ENCODE results near the gene PPM1N.

Gene PPM1N

GRCh38 chr19:45498411-45499195 is at the start of gene PPM1N:
PPM1N (plus strand) TSS chr19:45498443; CDS start chr19:45498473, 30 bp downstream.
- no peak for DNase-seq

- DNase-seq = no peak
These were observed 49.4 kb upstream of the PPM1N start for GRCh38 chr19:45448887-45449299.

DNA sequence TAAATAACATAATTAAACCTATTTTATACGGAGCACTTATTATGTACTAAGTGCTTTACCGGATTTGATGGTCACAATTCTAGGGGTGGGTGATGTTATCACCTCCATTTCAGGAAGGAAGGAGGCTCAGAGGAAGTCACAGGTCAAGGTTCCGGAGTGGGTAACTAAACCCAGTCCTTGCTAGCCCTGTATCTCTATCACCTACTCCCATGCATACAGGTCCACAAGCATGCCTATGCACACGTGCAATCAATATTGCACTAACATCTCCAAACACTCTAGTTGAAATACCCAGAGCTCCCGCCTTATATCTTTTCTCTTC is 48.3 kb upstream of the PPM1N start:
- no peak for DNase-seq

DNA sequence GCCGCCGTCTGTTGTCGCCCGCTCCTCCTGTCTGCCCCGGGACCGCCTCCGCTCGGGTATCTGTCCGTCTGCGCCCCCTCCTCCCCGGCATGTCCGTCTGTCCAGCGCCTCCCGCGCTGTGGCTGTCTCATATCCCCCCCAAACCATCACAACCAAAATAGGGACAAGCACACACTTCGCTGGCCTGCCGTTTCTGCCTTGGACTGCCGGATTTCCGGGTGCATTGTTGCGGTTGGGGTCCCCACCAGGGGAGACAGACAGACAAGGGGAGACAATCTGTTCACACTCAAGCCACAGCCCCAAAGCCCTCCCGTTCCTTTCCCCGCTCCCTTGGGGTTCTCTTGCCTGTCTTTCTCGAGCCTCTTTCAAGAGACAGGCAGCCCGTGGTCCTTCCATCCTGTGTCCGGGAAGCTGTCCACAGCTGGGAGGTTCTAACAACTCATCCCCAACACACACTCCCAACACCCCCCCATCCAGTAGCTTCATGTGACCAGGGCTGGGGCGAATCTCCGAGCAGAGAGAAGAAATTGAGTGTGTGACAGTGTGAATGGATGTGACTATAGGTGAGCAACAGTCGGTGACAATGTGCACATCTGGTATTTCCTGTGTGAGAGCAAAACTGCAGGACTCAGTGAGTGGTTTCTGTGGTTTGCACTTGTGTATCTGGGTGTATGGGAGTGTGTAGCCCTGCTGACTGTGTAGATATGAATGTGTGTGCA is 47.0 kb upstream of the PPM1N start:
- DNase-seq = no peak

DNA sequence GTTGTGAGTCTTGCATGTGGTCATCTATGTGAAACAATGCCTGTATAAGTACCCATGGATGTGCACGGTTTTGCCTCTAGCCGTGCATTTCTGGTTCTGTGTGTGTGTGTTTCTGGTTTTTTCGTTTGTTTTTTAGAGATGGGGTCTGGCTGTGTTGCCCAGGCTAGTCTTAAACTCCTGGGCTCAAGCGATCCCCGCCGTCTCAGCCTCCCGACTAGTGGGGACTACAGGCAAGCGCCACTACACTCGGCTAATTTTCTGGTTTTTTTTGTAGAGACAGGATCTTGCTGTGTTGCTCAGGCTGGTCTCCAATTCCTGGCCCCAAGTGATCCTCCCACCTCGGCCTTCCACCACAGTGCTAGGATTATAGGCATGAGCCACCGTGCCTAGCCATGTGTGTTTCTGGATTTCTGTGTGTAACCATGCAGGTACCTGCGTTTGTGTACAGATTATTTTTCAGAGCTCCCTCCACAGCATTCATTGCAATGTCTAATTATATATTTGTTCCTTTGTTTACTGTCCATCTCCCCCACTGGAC is 46.3 kb upstream of the PPM1N start:
- DNase-seq = no peak

GRCh38 chr19:45455707-45456499 is 42.3 kb upstream of the PPM1N start:
- DNase-seq = no peak

DNA sequence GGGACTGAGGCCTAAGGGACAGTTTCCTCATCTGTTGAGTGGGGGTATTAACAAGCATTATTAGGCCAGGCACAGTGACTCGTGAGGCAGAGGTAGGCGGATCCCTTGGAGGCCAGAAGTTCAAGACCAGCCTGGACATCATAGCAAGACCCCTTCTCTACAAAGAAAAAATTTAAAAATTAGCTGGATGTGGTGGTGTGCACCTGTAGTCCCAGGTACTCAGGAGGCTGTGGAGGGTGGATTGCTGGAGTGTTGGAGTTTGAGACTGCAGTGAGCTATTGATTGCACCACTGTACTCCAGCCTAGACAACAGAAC is 41.8 kb upstream of the PPM1N start:
- DNase-seq = no peak

GRCh38 chr19:45457776-45458175 is 40.5 kb upstream of the PPM1N start:
- no peak for DNase-seq

DNA sequence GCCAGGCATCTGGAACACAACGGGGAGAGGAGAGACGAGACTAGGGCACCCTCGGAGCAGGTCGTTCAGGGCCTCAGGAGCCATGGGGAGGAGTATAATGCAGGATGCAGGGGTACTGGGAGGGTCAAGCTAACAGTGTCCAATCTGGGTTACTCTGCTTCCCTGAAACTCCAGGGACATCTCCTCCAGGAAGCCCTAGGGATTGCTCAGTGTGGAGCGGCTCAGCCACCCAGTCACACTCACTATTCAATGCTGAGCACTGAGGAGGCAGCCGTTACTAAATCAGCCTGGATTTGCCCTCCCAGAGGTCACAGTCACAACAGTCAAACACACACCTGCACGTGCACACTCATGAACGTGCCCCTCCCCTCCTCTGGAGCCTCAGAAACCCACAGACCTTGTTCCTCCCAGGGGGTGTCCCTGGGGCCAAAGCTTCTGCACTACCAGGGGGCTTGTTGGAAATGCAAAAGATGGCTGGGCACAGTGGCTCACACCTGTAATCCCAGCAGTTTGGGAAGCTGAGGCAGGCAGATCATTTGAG is 37.4 kb upstream of the PPM1N start:
- no peak for DNase-seq

DNA sequence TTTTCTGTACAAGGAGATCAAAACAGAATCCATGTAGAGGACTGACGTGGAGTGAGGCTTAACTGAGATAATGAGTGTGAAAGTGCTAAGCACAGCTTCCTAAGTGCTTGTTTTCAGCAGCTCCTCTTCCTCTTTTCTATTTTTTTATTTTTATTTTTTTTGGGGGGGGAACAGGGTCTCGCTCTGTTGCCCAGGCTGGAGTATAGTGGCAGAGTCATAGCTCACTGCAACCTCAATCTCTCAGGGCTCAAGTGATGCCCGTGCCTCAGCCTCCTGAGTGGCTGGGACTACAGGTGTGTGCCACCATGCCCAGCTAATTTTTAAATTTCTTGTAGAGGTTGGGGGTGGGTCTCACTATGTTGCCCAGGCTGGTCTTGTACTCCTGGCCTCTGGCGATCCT is 36.1 kb upstream of the PPM1N start:
- no peak for DNase-seq

DNA sequence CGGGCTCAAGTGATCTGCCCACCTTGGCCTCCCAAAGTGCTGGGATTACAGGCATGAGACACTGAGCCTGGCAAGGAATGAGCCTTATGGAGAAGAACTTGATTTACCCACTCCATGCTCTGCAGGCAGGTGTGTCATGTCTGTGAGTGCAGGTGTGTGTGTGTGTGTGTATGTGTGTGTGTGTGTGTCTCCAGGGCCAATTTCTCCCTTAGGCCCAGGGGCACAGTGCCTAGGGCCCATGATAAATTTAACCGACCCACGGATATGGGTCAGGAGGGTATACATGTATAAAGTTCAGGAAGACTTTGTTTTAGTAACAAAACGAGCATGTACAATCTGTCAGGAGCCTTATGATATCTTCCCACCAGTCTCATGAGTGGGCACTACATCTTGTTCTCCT is 35.0 kb upstream of the PPM1N start:
- no peak for DNase-seq

GRCh38 chr19:45464274-45464673 is 34.0 kb upstream of the PPM1N start:
- no peak for DNase-seq

- DNase-seq = no peak
These were observed 33.3 kb upstream of the PPM1N start for GRCh38 chr19:45464852-45465441.

- DNase-seq = no peak
These were observed 31.2 kb upstream of the PPM1N start for GRCh38 chr19:45467115-45467455.

DNA sequence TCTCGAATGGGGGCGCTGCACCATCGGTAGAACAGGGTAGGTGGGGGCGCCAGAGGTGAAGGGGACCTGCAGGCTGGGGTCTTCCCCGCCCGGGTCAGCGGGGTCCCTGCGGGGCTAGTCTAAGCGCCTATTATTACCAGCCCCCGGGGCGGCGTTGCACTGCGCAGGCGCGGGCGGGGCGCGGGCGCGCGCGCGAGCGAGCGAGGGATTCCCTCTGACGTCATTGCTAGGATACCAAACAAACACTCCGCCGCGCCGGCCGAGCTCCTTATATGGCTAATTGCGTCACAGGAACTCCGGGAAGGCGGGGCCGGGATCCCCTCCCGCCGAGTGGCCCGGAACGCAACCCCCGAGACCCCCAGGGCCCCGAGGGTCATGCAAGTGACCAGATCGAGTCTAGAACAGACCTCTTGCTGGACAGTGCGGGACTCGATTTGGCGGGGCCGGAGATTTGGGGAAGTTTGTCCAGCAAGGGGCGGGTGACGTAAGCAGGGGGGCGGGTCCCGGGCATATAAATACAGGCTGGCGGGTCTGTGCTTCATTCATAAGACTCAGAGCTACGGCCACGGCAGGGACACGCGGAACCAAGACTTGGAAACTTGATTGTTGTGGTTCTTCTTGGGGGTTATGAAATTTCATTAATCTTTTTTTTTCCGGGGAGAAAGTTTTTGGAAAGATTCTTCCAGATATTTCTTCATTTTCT is 30.6 kb upstream of the PPM1N start, which contains the start of gene FOSB:
TSS of gene FOSB (plus strand) at position 541 of the 703 bp plus-strand sequence. CDS start 591 bp downstream, outside the sequence.
- peak; percentile 55 for DNase-seq

DNA sequence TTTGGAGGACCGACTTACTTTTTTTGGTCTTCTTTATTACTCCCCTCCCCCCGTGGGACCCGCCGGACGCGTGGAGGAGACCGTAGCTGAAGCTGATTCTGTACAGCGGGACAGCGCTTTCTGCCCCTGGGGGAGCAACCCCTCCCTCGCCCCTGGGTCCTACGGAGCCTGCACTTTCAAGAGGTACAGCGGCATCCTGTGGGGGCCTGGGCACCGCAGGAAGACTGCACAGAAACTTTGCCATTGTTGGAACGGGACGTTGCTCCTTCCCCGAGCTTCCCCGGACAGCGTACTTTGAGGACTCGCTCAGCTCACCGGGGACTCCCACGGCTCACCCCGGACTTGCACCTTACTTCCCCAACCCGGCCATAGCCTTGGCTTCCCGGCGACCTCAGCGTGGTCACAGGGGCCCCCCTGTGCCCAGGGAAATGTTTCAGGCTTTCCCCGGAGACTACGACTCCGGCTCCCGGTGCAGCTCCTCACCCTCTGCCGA is 30.0 kb upstream of the PPM1N start:
- DNase-seq = no peak

DNA sequence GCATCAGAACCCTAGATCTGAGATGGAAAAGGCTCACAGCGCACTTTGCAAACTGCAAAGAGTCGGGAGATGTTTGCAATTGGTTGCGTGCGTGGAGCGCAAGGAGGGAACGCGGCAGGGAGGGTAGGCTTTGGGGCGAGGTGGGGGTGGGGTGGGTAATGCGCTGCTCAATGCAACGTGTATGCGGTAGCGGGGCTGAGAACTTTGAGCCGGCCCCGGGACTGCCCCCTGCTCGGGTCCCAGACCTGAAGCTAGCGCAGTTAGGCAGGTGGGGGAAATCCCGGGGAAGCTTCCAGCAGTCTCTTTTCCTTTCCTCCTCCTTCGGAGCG is 29.5 kb upstream of the PPM1N start:
- no peak for DNase-seq

GRCh38 chr19:45469132-45469944 is 28.9 kb upstream of the PPM1N start:
- peak; percentile 65 for DNase-seq

GRCh38 chr19:45469945-45470761 is 28.1 kb upstream of the PPM1N start:
- DNase-seq = no peak

DNA sequence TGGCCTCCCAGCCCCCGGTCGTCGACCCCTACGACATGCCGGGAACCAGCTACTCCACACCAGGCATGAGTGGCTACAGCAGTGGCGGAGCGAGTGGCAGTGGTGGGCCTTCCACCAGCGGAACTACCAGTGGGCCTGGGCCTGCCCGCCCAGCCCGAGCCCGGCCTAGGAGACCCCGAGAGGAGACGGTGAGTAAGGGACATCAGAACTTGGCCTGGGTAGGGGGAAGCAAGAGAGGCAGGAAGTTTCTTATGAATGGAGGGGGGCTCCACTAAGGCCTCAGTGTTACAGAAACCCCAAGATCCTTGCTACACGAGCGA is 27.5 kb upstream of the PPM1N start:
- DNase-seq = no peak
